COLO668 (cell line): ENCODE measurements around the gene USF2.
"Not testable (repeated sequence)": the region's sequence is repeated elsewhere in the genome, so short reads cannot be mapped to it uniquely, and the experiment has no call there.

Source experiments
- DNase-seq: peaks from one replicate; lab custom pipeline; 2025; ENCODE audit not compliant: unreplicated experiment; lab: John Stamatoyannopoulos, UW

USF2 gene

GRCh38 chr19:35268536-35269437, at the start of gene USF2:
Gene USF2, plus strand, starts transcription at chr19:35268962. Its CDS starts 140 bp downstream, at chr19:35269102.
- DNase-seq = peak; percentile 81

GRCh38 chr19:35219008-35219407, 49.8 kb upstream of the USF2 start:
- no peak for DNase-seq

- DNase-seq = no peak
Observed at GRCh38 chr19:35220315-35220921, 48.3 kb upstream of the USF2 start.

GRCh38 chr19:35220973-35221590, 47.7 kb upstream of the USF2 start:
- DNase-seq = not testable (repeated sequence)

GRCh38 chr19:35222373-35223015, 46.3 kb upstream of the USF2 start:
- no peak for DNase-seq

- no peak for DNase-seq
Observed at GRCh38 chr19:35223084-35223790, 45.5 kb upstream of the USF2 start.

- DNase-seq = no peak
Observed at GRCh38 chr19:35223862-35224505, 44.8 kb upstream of the USF2 start.

- no peak for DNase-seq
Observed at GRCh38 chr19:35224681-35225571, 43.8 kb upstream of the USF2 start.

GRCh38 chr19:35225951-35226350, 42.8 kb upstream of the USF2 start:
- DNase-seq = no peak

GRCh38 chr19:35226748-35227147, 42.0 kb upstream of the USF2 start:
- DNase-seq = no peak

- DNase-seq = no peak
Observed at GRCh38 chr19:35228177-35228930, 40.4 kb upstream of the USF2 start, which contains the start of gene FAM187B. Gene FAM187B, minus strand, starts transcription at chr19:35228739. Its CDS starts 59 bp downstream, at chr19:35228680.

- DNase-seq = no peak
Observed at GRCh38 chr19:35229601-35230000, 39.2 kb upstream of the USF2 start.

GRCh38 chr19:35231956-35232645, 36.7 kb upstream of the USF2 start:
- DNase-seq = no peak

- DNase-seq = no peak
Observed at GRCh38 chr19:35232912-35233311, 35.9 kb upstream of the USF2 start.

- no peak for DNase-seq
Observed at GRCh38 chr19:35236638-35237400, 31.9 kb upstream of the USF2 start.

- DNase-seq = not testable (repeated sequence)
Observed at GRCh38 chr19:35239597-35239996, 29.2 kb upstream of the USF2 start.

GRCh38 chr19:35240327-35240726, 28.4 kb upstream of the USF2 start:
- no peak for DNase-seq
